Body of pancreas (tissue), 4 donors: ENCODE measurements around the gene BOD1.

Experiments
- POLR2A ChIP-seq, 3 donors: fragments of 450-650 bp; IDR thresholded peaks; one replicate each; pipeline ENCODE4 v1.6.1; 2016; ENCODE audit warnings: antibody characterized with exemption in 3 of 3, mild to moderate bottlenecking in 2 of 3
- TF ChIP-seq, protein P1 (sequence below), 7 experiments: fragments of 450-650 bp in 4 of 7; fragments of 200-600 bp in 3 of 7; sonication (generic) in 3 of 7; IDR thresholded peaks; one replicate each; pipeline ENCODE4 v1.5.1; 2016 to 2019; ENCODE audit warnings: antibody characterized with exemption in 7 of 7

GRCh38 chr5:173594061-173594460 lies 22.4 kb downstream of the BOD1 start:
- TF ChIP-seq, protein P1, sequence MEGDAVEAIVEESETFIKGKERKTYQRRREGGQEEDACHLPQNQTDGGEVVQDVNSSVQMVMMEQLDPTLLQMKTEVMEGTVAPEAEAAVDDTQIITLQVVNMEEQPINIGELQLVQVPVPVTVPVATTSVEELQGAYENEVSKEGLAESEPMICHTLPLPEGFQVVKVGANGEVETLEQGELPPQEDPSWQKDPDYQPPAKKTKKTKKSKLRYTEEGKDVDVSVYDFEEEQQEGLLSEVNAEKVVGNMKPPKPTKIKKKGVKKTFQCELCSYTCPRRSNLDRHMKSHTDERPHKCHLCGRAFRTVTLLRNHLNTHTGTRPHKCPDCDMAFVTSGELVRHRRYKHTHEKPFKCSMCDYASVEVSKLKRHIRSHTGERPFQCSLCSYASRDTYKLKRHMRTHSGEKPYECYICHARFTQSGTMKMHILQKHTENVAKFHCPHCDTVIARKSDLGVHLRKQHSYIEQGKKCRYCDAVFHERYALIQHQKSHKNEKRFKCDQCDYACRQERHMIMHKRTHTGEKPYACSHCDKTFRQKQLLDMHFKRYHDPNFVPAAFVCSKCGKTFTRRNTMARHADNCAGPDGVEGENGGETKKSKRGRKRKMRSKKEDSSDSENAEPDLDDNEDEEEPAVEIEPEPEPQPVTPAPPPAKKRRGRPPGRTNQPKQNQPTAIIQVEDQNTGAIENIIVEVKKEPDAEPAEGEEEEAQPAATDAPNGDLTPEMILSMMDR (IDR thresholded peaks at IDR 0.05) = no peak
- TF ChIP-seq POLR2A (IDR thresholded peaks at IDR 0.05) = no peak
